Right ventricle myocardium inferior (tissue), 1 donor: ENCODE results near the gene CACNA2D2. TPM values are rescaled to one million over a fixed set of nuclear protein-coding genes. Genes with fewer than 3 reads are reported as not detected.
A peak's percentile ranks its signal among the peaks of the same experiment; 100 is the strongest.

ENCODE experiments used
- ATAC-seq: fragments of 200-7000 bp; cut with Tn5 transposase; one replicate; pipeline ENCODE4 v1.9.1; 2020; ENCODE audit warnings: mild to moderate bottlenecking, moderate library complexity
- DNase-seq: peaks from one replicate; pipeline ENCODE4 v3.0.0; 2021; ENCODE audit errors: missing footprints
- intact Hi-C: fragments of 100-400 bp; cut with DNase I; formaldehyde crosslinking; loops from one replicate; pipeline ENCODE4 v1.11.0; 2022
- total RNA-seq: library from RNA; stranded (reverse); fragmentation: NEBNext Ultra II Directional; extraction: Animal tissue kit (Norgen Biotek cat#: 25700); gene quantifications from one replicate; pipeline ENCODE4 v1.2.1, GENCODE V29; 2021
- donor health status: DM: no; HTN: yes; CAD: no; lungs with severe emphysema.

CACNA2D2 gene
- total RNA-seq, 1 donor from 2014 or later, result 1.2 TPM

DNA sequence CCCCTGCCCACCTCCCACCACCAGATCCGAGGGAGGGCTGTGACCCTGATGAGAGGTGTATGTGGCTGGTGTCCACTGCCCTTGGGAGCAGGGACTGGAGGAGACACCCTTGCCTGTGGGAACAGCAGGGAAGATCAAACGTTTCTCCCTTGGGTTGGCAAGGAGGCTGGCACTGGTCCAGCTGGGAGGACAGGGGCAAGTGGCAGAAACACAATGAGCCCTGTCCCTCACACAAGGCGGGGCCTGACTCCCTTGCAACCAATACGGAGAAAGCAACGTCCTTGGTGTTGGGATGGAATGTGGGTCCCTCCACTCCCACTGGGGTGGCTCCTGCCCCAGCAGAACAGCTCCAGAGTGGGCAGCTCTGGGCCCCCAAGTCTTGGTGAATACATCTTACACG lies 186.1 kb downstream of the CACNA2D2 start:
- intact Hi-C loops, result no loop called here
- ATAC-seq, result no peak
- peak; percentile 75 for DNase-seq

DNA sequence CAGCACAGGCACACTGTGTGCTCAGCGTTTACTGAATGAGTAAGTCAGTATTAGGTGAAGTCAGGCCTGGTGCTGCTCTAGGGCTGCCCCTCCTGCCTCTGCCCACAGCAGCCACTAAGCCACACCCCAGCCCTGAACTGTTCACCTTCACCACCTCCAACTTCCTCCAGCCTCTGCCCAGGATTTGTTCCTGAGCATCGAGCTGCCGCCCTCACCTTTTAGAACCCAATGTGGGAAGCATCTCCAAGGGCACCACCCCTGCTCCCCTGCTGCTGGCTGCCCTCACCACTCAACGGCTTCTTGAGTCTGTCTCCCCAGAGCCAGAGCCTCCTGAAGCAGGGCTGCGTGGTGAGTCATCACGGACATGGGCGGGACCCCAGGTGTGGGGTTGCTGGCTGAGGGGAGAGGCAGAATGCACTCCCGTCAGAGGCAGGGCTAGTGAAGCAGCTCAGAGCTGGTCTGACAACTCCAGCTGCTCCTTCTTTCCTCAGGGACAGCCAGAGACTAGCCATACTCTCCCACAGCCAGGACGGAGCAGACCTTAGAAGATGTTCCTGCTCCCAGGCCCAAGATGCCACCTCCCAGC lies 186.7 kb downstream of the CACNA2D2 start:
- ATAC-seq, result no peak
- peak; percentile 40 for DNase-seq
- intact Hi-C loops, result no loop called here

DNA sequence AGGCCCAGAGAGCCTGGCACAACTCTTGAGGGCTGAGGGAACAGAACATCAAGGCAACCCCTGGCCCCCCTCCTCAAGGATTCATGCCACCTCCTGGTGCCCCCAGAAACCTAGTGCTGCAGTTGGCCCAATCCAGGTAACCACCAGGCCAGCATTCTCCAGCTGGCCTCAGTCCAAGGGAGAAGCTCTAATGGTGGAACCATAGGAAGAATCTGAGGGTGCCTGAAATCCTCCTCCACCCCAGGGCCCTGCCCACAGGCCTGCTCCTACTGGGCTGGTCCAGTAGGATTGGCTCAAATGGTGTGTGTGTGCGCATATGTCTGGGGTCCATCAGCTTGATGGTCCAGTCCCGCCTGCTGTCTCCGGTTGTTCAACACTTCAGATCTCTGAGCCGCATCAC lies 188.6 kb downstream of the CACNA2D2 start:
- intact Hi-C loops, result no loop called here
- DNase-seq (peak; percentile 30), ATAC-seq (no peak)

DNA sequence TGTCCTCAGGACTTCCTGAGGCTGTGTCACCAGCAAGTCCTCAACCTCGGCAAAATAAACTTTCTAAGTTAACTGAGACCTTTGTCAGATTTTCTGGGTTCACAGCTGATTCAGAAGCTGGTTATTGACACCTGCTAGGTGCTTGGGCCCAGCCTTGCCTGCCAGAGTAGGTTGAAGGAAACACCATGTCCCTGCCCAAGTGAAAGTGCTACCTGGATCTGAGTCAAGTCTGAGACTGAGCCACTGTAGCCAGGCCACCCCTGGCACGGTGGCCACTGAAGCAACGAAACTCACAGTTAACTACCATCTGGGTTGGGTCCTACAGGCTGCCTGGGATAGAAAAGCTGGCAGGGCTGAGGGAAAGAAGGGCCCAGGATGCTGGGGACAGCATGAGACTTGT lies 189.1 kb downstream of the CACNA2D2 start:
- intact Hi-C loops, result no loop called here
- ATAC-seq (peak; percentile 29), DNase-seq (peak; percentile 58)

Other genes with a start within 250 kb of the CACNA2D2 start
- gene SEMA3B, start 234.5 kb downstream of the CACNA2D2 start, total RNA-seq, result 19.8 TPM
- 29.8 TPM for gene LSMEM2, start 224.5 kb downstream of the CACNA2D2 start, total RNA-seq
- 69.4 TPM for gene IFRD2, start 211.2 kb downstream of the CACNA2D2 start, total RNA-seq
- 1.4 TPM for gene HYAL3, start 204.2 kb downstream of the CACNA2D2 start, total RNA-seq
- gene NAA80, start 204.2 kb downstream of the CACNA2D2 start, total RNA-seq, result 5.8 TPM
- 70.1 TPM for gene HYAL1, start 200.1 kb downstream of the CACNA2D2 start, total RNA-seq
- gene HYAL2, start 180.9 kb downstream of the CACNA2D2 start, total RNA-seq, result 39.0 TPM
- gene TUSC2, start 175.4 kb downstream of the CACNA2D2 start, total RNA-seq, result 32.8 TPM
- 14.7 TPM for gene RASSF1, start 162.8 kb downstream of the CACNA2D2 start, total RNA-seq
- gene ZMYND10, start 157.9 kb downstream of the CACNA2D2 start, total RNA-seq, result not detected
- 16.7 TPM for gene NPRL2, start 152.9 kb downstream of the CACNA2D2 start, total RNA-seq
- 6.3 TPM for gene CYB561D2, start 152.8 kb downstream of the CACNA2D2 start, total RNA-seq
- 26.4 TPM for gene TMEM115, start 144.1 kb downstream of the CACNA2D2 start, total RNA-seq
- gene C3orf18, start 64.1 kb upstream of the CACNA2D2 start, total RNA-seq, result 48.4 TPM
- 14.0 TPM for gene HEMK1, start 65.9 kb upstream of the CACNA2D2 start, total RNA-seq
- gene CISH, start 108.1 kb upstream of the CACNA2D2 start, total RNA-seq, result 13.2 TPM
- 412 TPM for gene MAPKAPK3, start 113.5 kb upstream of the CACNA2D2 start, total RNA-seq
- 3.9 TPM for gene DOCK3, start 171.3 kb upstream of the CACNA2D2 start, total RNA-seq